Fibroblast of the aortic adventitia (primary cell): ENCODE data around the gene GUCA1A. TPM values are rescaled to one million over a fixed set of nuclear protein-coding genes. Genes with fewer than 3 reads are reported as not detected.
"Not testable (repeated sequence)": the region's sequence is repeated elsewhere in the genome, so short reads cannot be mapped to it uniquely, and the experiment has no call there.

ENCODE experiments used
- DNase-seq: peaks from one replicate; pipeline ENCODE4 v3.0.0-alpha.2; 2010; ENCODE audit warnings: low read depth
- H3K4me3 ChIP-seq: 2 replicates; pipeline ENCODE4 v1.5.1; 2011; ENCODE audit warnings: low read depth, mild to moderate bottlenecking, control low read depth, low read length, moderate library complexity
- CTCF ChIP-seq: IDR thresholded peaks from 2 replicates; pipeline ENCODE4 v1.5.1; 2011; ENCODE audit warnings: mild to moderate bottlenecking, low read length, control low read depth, inconsistent platforms; ENCODE audit not compliant: insufficient read depth
- total RNA-seq: library from RNA; depleted of rRNA; stranded (reverse); fragments of >200 nt; gene quantifications from 2 replicates; pipeline ENCODE4 v1.2.3, GENCODE V29; 2012; ENCODE audit warnings: low replicate concordance

GUCA1A gene
- total RNA-seq, 1 donor, result not detected

GRCh38 chr6:42184475-42184874 is 11.3 kb downstream of the GUCA1A start:
- DNase-seq, result no peak
- H3K4me3 ChIP-seq, result no peak overlapping the region
- no peak for TF ChIP-seq CTCF

- no peak for DNase-seq
- no peak overlapping the region for H3K4me3 ChIP-seq
- no peak for TF ChIP-seq CTCF
Measured at GRCh38 chr6:42185597-42185996, 12.4 kb downstream of the GUCA1A start.

GRCh38 chr6:42188406-42188805 is 15.2 kb downstream of the GUCA1A start:
- DNase-seq, result no peak
- H3K4me3 ChIP-seq, result no peak overlapping the region
- no peak for TF ChIP-seq CTCF

- H3K4me3 ChIP-seq, result no peak overlapping the region
- no peak for TF ChIP-seq CTCF
- peak; percentile 58 for DNase-seq
Measured at GRCh38 chr6:42190554-42191183, 17.5 kb downstream of the GUCA1A start.

- not testable (repeated sequence) for DNase-seq, H3K4me3 ChIP-seq
Measured at GRCh38 chr6:42192385-42192784, 19.2 kb downstream of the GUCA1A start.

GRCh38 chr6:42193491-42193894 is 20.3 kb downstream of the GUCA1A start:
- no peak for TF ChIP-seq CTCF
- H3K4me3 ChIP-seq, result no peak overlapping the region

GRCh38 chr6:42194056-42194455 is 20.9 kb downstream of the GUCA1A start:
- H3K4me3 ChIP-seq, result no peak overlapping the region
- no peak for TF ChIP-seq CTCF
- DNase-seq, result no peak

More at GRCh38 chr6:42193491-42193894, 20.3 kb downstream of the GUCA1A start:
- DNase-seq, result peak; percentile 16
